ENCODE measurements around the gene THBS3.
"Not testable (repeated sequence)": the region's sequence is repeated elsewhere in the genome, so short reads cannot be mapped to it uniquely, and the experiment has no call there.

The THBS3 gene

DNA sequence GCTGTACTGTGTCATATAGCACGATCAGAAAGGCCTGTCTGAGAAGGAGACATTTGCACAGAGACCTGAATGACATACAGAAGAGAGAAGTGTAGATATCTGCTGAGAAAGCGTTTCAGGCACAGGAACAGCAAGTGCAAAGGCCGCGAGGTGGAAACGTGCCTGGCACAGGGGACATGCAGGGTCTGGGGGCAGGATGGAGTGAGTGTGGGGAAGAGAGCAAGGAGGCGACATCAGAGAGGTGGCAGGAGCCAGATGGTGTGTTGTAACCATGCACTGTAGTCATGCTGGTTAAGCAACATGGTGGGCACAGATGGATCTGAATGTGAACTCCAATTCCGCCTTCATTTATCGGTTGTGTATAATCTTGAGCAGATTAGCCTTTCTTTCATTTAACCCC lies 47.6 kb downstream of the THBS3 start:
- no peak for TF ChIP-seq CTCF (IDR thresholded peaks at IDR 0.05; ENCODE audit: low read depth, low read length)
- no peak overlapping the region for H3K4me3 ChIP-seq (ENCODE audit: low read depth, low read length)
- no peak for DNase-seq (ENCODE audit: low read depth, low spot score)
- in situ Hi-C loops (cut with HindIII; ENCODE audit: low sequenced_read_pairs): no loop called here

- TF ChIP-seq CTCF (IDR thresholded peaks at IDR 0.05; ENCODE audit: low read depth, low read length): no peak
- in situ Hi-C loops (cut with HindIII; ENCODE audit: low sequenced_read_pairs): no loop called here
- no peak for DNase-seq (ENCODE audit: low read depth, low spot score)
- no peak overlapping the region for H3K4me3 ChIP-seq (ENCODE audit: low read depth, low read length)
Measured at GRCh38 chr1:155158991-155159390, 48.7 kb downstream of the THBS3 start.

DNA sequence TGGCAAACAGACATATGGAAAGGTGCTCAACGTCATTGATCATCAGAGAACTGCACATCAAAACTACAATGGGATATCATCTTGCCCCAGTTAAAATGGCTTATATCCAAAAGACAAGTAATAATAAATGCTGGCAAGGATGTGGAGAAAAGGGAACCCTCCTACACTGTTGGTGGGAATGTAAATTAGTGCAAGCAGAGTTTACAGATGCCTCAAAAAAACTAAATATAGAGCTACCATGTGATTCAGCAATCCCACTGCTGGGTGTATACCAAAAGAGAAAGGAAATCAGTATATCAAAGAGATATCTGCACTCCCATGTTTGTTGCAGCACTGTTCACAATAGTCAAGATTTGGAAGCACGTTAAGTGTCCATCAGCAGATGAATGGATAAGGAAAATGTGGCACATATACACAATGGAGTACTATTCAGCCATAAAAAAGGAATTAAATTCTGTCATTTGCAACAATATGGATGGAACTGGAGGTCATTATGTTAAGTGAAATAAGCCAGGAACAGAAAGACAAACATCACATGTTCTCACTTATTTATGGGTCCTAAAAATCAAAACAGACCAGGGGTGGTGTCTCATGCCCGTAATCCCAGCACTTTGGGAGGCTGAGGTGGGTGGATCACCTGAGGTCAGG lies 51.6 kb downstream of the THBS3 start:
- in situ Hi-C loops (cut with HindIII; ENCODE audit: low sequenced_read_pairs); DNase-seq (ENCODE audit: low read depth, low spot score); H3K4me3 ChIP-seq (ENCODE audit: low read depth, low read length): not testable (repeated sequence)

Measured in astrocyte of the spinal cord (primary cell).